IPS-15b (cell line): ENCODE data around the gene OR10G4.
"Not testable (repeated sequence)": the region's sequence is repeated elsewhere in the genome, so short reads cannot be mapped to it uniquely, and the experiment has no call there.

ENCODE experiments used
- H3K27me3 ChIP-seq: one replicate; pipeline ENCODE4 v1.6.1; 2013; ENCODE audit warnings: low read length; ENCODE audit not compliant: control insufficient read depth, insufficient read depth
- H3K36me3 ChIP-seq: one replicate; pipeline ENCODE4 v1.6.1; 2013; ENCODE audit warnings: low read length; ENCODE audit not compliant: control insufficient read depth, insufficient read depth
- H3K4me1 ChIP-seq: one replicate; pipeline ENCODE4 v1.6.1; 2013; ENCODE audit warnings: mild to moderate bottlenecking, low read length; ENCODE audit not compliant: control insufficient read depth, insufficient read depth
- H3K4me3 ChIP-seq: one replicate; pipeline ENCODE4 v1.5.1; 2013; ENCODE audit warnings: low read depth, low read length
- H3K9ac ChIP-seq: one replicate; pipeline ENCODE4 v1.6.1; 2013; ENCODE audit warnings: low read depth, mild to moderate bottlenecking, low read length
- H3K9me3 ChIP-seq: one replicate; pipeline ENCODE4 v1.6.1; 2013; ENCODE audit warnings: mild to moderate bottlenecking, low read length; ENCODE audit not compliant: control insufficient read depth, insufficient read depth

The OR10G4 gene

DNA sequence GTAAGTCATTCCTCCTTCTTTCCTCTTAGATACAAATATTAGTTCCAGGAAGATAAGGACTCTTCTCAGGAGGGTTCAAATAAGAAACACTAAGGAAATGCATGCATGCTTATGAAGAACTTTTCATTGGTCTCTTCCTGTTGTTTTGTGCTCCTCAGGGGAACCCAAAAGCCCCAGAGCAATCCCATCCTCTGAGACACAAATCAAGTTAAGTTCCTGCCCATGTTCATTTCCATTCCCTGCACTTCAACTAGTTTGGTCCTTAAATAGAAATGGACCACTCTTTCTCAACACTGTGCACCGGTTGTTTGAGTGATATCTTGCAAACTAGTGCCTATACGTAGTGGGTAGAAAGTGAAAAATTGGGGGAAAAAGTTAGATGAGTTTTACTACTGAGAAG lies at the start of gene OR10G4:
Gene OR10G4 (plus strand): TSS at position 301 of the 400 bp plus-strand sequence. CDS start 2,578 bp downstream, outside the sequence.
- Histone ChIP-seq H3K36me3 (no peaks in the 10 kb centered on the region), H3K4me3 (no peak within 1 kb of the TSS), H3K4me1 (no peaks in the 10 kb centered on the region), H3K9ac (no peak within 1 kb of the TSS), H3K9me3 (no peaks in the 10 kb centered on the region), H3K27me3 (no peaks in the 10 kb centered on the region)

- H3K9ac ChIP-seq: no peak overlapping the region
- no peaks in the 10 kb centered on the region for H3K9me3 ChIP-seq
- H3K4me3 ChIP-seq: no peak overlapping the region
- H3K27me3 ChIP-seq: no peaks in the 10 kb centered on the region
- no peaks in the 10 kb centered on the region for H3K4me1 ChIP-seq
- H3K36me3 ChIP-seq: no peaks in the 10 kb centered on the region
Measured at GRCh38 chr11:123973816-123974215, 39.0 kb upstream of the OR10G4 start.

- no peak overlapping the region for H3K4me3 ChIP-seq
- H3K9me3 ChIP-seq: no peaks in the 10 kb centered on the region
- H3K36me3 ChIP-seq: no peaks in the 10 kb centered on the region
- no peaks in the 10 kb centered on the region for H3K4me1 ChIP-seq
- H3K27me3 ChIP-seq: no peaks in the 10 kb centered on the region
- H3K9ac ChIP-seq: no peak overlapping the region
Measured at GRCh38 chr11:123976770-123977560, 35.8 kb upstream of the OR10G4 start.

GRCh38 chr11:123977731-123978347 lies 35.0 kb upstream of the OR10G4 start, which contains the start of gene OR10S1:
OR10S1 (minus strand) TSS chr11:123977781; CDS start chr11:123977664, 117 bp downstream.
- Histone ChIP-seq H3K4me1 (no peaks in the 10 kb centered on the region), H3K36me3 (no peaks in the 10 kb centered on the region), H3K27me3 (no peaks in the 10 kb centered on the region), H3K4me3 (no peak within 1 kb of the TSS), H3K9ac (no peak within 1 kb of the TSS), H3K9me3 (no peaks in the 10 kb centered on the region)

DNA sequence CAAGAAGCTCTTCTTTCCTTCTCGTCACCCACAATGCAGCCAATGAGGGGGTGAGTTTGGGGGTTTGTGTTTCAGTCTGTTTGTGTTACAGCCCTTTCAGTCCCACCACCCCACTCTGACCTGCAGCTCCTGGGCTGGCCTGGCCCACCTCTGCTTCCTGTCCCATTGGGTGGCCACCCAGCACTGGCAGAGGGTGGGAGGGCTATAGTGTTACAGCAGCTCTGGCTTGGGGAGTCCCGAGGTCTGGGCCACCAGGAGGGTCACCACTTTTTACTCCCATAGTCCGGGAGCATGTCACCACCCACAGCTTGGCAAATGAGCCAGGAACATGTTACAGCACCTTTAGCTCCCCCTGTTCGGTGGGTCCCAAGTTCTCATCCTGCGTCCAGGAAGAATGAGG lies 33.5 kb upstream of the OR10G4 start:
- Histone ChIP-seq H3K9me3 (no peaks in the 10 kb centered on the region), H3K4me3 (no peak overlapping the region), H3K36me3 (no peaks in the 10 kb centered on the region), H3K9ac (no peak overlapping the region), H3K4me1 (no peaks in the 10 kb centered on the region), H3K27me3 (no peaks in the 10 kb centered on the region)

GRCh38 chr11:123995119-123995518 lies 17.7 kb upstream of the OR10G4 start, which contains the start of gene OR10G6:
OR10G6 (minus strand) TSS chr11:123995161; CDS start chr11:123995161, 0 bp downstream.
- Histone ChIP-seq H3K36me3 (no peaks in the 10 kb centered on the region), H3K27me3 (no peaks in the 10 kb centered on the region), H3K9ac (no peak within 1 kb of the TSS), H3K4me3 (no peak within 1 kb of the TSS), H3K4me1 (no peaks in the 10 kb centered on the region), H3K9me3 (no peaks in the 10 kb centered on the region)

GRCh38 chr11:124015837-124016236 lies 3.0 kb downstream of the OR10G4 start:
- not testable (repeated sequence) for H3K9ac ChIP-seq, H3K36me3 ChIP-seq, H3K27me3 ChIP-seq, H3K4me3 ChIP-seq, H3K9me3 ChIP-seq, H3K4me1 ChIP-seq

DNA sequence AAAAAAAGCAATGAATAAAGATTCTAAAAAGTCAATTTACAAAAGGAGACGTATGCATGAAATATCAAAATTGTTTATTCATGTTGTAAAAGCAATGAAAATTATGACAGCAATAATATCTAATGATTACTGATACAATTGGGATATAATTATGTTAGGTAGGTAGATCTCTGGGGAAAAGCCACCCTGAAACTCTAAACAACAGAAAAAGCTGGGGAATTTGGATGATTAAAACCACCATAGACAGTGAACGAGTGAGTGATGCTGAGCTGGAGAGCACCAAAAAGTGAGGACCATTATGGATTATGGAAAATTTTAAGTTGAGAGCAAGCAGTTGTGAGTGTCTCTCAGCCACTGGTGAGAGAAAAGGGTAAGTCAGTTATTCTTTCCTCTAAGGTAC lies 13.7 kb downstream of the OR10G4 start, which contains the start of gene OR10G8:
Gene OR10G8 (plus strand): TSS at position 301 of the 400 bp plus-strand sequence. CDS start 2,825 bp downstream, outside the sequence.
- Histone ChIP-seq H3K27me3 (no peaks in the 10 kb centered on the region), H3K4me1 (no peaks in the 10 kb centered on the region), H3K9me3 (no peaks in the 10 kb centered on the region), H3K36me3 (no peaks in the 10 kb centered on the region), H3K9ac (no peak within 1 kb of the TSS), H3K4me3 (no peak within 1 kb of the TSS)

- Histone ChIP-seq H3K27me3 (no peaks in the 10 kb centered on the region), H3K9me3 (no peaks in the 10 kb centered on the region), H3K36me3 (no peaks in the 10 kb centered on the region), H3K9ac (no peak overlapping the region), H3K4me1 (no peaks in the 10 kb centered on the region), H3K4me3 (no peak overlapping the region)
Measured at GRCh38 chr11:124036666-124037065, 23.9 kb downstream of the OR10G4 start.

- Histone ChIP-seq H3K4me3 (no peak overlapping the region), H3K4me1 (no peaks in the 10 kb centered on the region), H3K9ac (no peak overlapping the region), H3K36me3 (no peaks in the 10 kb centered on the region), H3K27me3 (no peaks in the 10 kb centered on the region), H3K9me3 (no peaks in the 10 kb centered on the region)
Measured at GRCh38 chr11:124039557-124039956, 26.8 kb downstream of the OR10G4 start.

DNA sequence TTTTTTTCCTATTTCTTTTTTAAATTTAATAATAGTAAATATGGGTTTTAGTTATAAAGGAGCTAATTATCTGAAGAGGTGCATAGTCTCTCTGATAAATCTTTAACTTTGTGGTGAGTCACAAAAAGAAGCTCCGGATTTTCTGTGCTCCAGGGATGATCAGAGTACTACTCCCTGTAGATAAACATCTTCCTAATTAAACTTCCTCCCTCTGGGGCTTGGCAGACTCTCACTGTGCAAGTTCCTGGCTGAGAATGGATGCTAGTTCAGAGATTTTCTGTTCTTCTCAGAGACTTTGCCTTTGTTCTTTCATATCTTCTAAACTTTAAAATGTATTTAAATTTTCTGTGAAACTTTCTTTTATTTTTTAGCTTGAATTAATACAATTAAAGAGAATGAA lies 28.5 kb downstream of the OR10G4 start, which contains the start of gene OR10G7:
Gene OR10G7 (minus strand): TSS at position 72 of the 400 bp plus-strand sequence. CDS start 2,324 bp downstream, outside the sequence.
- Histone ChIP-seq H3K9ac (no peak within 1 kb of the TSS), H3K4me3 (no peak within 1 kb of the TSS), H3K4me1 (no peaks in the 10 kb centered on the region), H3K27me3 (no peaks in the 10 kb centered on the region), H3K9me3 (no peaks in the 10 kb centered on the region), H3K36me3 (no peaks in the 10 kb centered on the region)

GRCh38 chr11:124043420-124043819 lies 30.6 kb downstream of the OR10G4 start:
- H3K4me1 ChIP-seq: no peaks in the 10 kb centered on the region
- H3K36me3 ChIP-seq: no peaks in the 10 kb centered on the region
- no peaks in the 10 kb centered on the region for H3K9me3 ChIP-seq
- H3K27me3 ChIP-seq: no peaks in the 10 kb centered on the region
- no peak overlapping the region for H3K4me3 ChIP-seq
- no peak overlapping the region for H3K9ac ChIP-seq
